ENCODE measurements around the gene UBE2E2.

UBE2E2 gene

GRCh38 chr3:23294770-23295387, 91.8 kb downstream of the UBE2E2 start:
- no peak for DNase-seq (ENCODE audit: extremely low read depth, insufficient read length)
- H3K4me3 ChIP-seq (replicated peaks; ENCODE audit: low read depth, low read length), result no peak overlapping the region
- TF ChIP-seq CTCF (IDR thresholded peaks at IDR 0.05; ENCODE audit: insufficient read depth, low read length, poor library complexity, severe bottlenecking), result no peak

GRCh38 chr3:23301819-23302218, 98.7 kb downstream of the UBE2E2 start:
- H3K36me3 ChIP-seq (ENCODE audit: control insufficient read depth, insufficient read depth, low read length), result no peaks in the 10 kb centered on the region
- no peak for TF ChIP-seq CTCF (IDR thresholded peaks at IDR 0.05; ENCODE audit: insufficient read depth, low read length, poor library complexity, severe bottlenecking)
- H3K27me3 ChIP-seq (replicated peaks; ENCODE audit: control insufficient read depth, insufficient read depth, low read length), result no peaks in the 10 kb centered on the region
- no peak for DNase-seq (ENCODE audit: extremely low read depth, insufficient read length)
- H3K4me3 ChIP-seq (replicated peaks; ENCODE audit: low read depth, low read length), result no peak overlapping the region

More at GRCh38 chr3:23294770-23295387, 91.8 kb downstream of the UBE2E2 start:
- no peaks in the 10 kb centered on the region for H3K36me3 ChIP-seq (ENCODE audit: control insufficient read depth, insufficient read depth, low read length)
- no peaks in the 10 kb centered on the region for H3K27me3 ChIP-seq (replicated peaks; ENCODE audit: control insufficient read depth, insufficient read depth, low read length)

GRCh38 chr3:23302271-23302670, 99.1 kb downstream of the UBE2E2 start:
- TF ChIP-seq CTCF (IDR thresholded peaks at IDR 0.05; ENCODE audit: insufficient read depth, low read length, poor library complexity, severe bottlenecking), result no peak
- Histone ChIP-seq H3K4me3 (replicated peaks; ENCODE audit: low read depth, low read length) (no peak overlapping the region), H3K27me3 (replicated peaks; ENCODE audit: control insufficient read depth, insufficient read depth, low read length) (no peaks in the 10 kb centered on the region), H3K36me3 (ENCODE audit: control insufficient read depth, insufficient read depth, low read length) (no peaks in the 10 kb centered on the region)
- no peak for DNase-seq (ENCODE audit: extremely low read depth, insufficient read length)

GRCh38 chr3:23303601-23304217, 100.6 kb downstream of the UBE2E2 start:
- TF ChIP-seq CTCF (IDR thresholded peaks at IDR 0.05; ENCODE audit: insufficient read depth, low read length, poor library complexity, severe bottlenecking), result no peak
- Histone ChIP-seq H3K27me3 (replicated peaks; ENCODE audit: control insufficient read depth, insufficient read depth, low read length) (no peaks in the 10 kb centered on the region), H3K4me3 (replicated peaks; ENCODE audit: low read depth, low read length) (no peak overlapping the region), H3K36me3 (ENCODE audit: control insufficient read depth, insufficient read depth, low read length) (no peaks in the 10 kb centered on the region)
- DNase-seq (ENCODE audit: extremely low read depth, insufficient read length), result no peak

- TF ChIP-seq CTCF (IDR thresholded peaks at IDR 0.05; ENCODE audit: insufficient read depth, low read length, poor library complexity, severe bottlenecking), result no peak
- no peak for DNase-seq (ENCODE audit: extremely low read depth, insufficient read length)
- Histone ChIP-seq H3K27me3 (replicated peaks; ENCODE audit: control insufficient read depth, insufficient read depth, low read length) (no peaks in the 10 kb centered on the region), H3K36me3 (ENCODE audit: control insufficient read depth, insufficient read depth, low read length) (no peaks in the 10 kb centered on the region; the same call in 1 of the 2 replicates), H3K4me3 (replicated peaks; ENCODE audit: low read depth, low read length) (no peak overlapping the region)
Measured at GRCh38 chr3:23304424-23304823, 101.3 kb downstream of the UBE2E2 start.

Measured in GM06990 (cell line).